BE2C (cell line): ENCODE measurements around the gene IQSEC1.

Experiments used
- DNase-seq: peaks from one replicate; pipeline ENCODE4 v3.0.0-alpha.2; 2020
- H3K27me3 ChIP-seq: fragments of 250-450 bp; sonication (Bioruptor Pico); 2 replicates; pipeline ENCODE4 v1.5.1; 2020; ENCODE audit warnings: mild to moderate bottlenecking
- H3K36me3 ChIP-seq: fragments of 250-450 bp; sonication (Bioruptor Pico); 2 replicates; pipeline ENCODE4 v1.5.1; 2020; ENCODE audit warnings: mild to moderate bottlenecking
- H3K4me1 ChIP-seq: fragments of 250-450 bp; sonication (Bioruptor Pico); 2 replicates; pipeline ENCODE4 v1.5.1; 2020
- H3K4me3 ChIP-seq: 2 replicates; pipeline ENCODE4 v1.5.1; 2011; ENCODE audit warnings: low read depth, low read length
- H3K9me3 ChIP-seq: fragments of 250-450 bp; sonication (Bioruptor Pico); 2 replicates; pipeline ENCODE4 v1.5.1; 2020
- TF ChIP-seq, protein P1 (sequence below): IDR thresholded peaks from 2 replicates; pipeline ENCODE4 v1.5.1; 2012; ENCODE audit warnings: mild to moderate bottlenecking, low read depth, low read length

Gene IQSEC1

DNA sequence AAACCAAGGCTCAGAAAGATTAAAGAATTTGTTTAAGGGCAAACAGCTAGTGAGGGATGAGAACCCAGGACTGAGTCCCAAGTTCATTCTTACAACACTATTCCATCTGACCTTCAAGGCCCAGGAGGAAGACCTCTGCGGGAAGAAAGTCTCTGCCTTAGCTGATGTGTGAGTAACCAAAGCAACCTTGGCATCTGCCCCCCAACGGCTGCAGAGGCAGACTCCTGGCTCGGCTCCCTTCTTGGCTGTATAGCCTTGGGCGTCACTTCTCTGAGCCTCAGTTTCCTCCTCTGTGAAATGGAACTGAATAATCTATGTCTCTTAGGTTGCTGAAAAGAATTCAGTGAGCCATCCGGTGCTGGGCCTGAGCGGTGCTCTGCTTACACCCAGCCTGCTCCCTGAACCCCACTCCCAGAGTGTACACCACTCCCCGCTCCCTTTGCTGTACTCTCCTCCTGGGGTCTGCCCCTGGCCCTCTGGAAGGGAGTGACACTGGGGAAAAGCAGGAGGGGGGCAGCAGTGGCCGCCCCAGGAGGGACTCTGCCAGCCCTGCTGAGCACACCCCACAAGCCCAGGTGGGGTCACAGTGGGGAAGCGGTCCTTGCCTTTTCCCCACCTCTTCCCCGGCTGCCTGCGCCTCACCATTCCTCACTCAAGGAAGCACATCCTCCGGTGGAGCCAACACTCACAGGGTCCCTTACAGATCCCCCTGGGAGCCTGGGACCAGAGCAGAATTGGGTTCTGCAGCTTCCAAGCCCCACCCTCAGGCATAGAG lies 97.3 kb downstream of the IQSEC1 start:
- H3K36me3 ChIP-seq, result no peaks in the 10 kb centered on the region
- DNase-seq, result no peak
- no peak overlapping the region for H3K4me3 ChIP-seq
- H3K9me3 ChIP-seq, result no peaks in the 10 kb centered on the region
- H3K4me1 ChIP-seq, result no peaks in the 10 kb centered on the region
- no peaks in the 10 kb centered on the region for H3K27me3 ChIP-seq
- TF ChIP-seq, protein P1, sequence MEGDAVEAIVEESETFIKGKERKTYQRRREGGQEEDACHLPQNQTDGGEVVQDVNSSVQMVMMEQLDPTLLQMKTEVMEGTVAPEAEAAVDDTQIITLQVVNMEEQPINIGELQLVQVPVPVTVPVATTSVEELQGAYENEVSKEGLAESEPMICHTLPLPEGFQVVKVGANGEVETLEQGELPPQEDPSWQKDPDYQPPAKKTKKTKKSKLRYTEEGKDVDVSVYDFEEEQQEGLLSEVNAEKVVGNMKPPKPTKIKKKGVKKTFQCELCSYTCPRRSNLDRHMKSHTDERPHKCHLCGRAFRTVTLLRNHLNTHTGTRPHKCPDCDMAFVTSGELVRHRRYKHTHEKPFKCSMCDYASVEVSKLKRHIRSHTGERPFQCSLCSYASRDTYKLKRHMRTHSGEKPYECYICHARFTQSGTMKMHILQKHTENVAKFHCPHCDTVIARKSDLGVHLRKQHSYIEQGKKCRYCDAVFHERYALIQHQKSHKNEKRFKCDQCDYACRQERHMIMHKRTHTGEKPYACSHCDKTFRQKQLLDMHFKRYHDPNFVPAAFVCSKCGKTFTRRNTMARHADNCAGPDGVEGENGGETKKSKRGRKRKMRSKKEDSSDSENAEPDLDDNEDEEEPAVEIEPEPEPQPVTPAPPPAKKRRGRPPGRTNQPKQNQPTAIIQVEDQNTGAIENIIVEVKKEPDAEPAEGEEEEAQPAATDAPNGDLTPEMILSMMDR, result no peak

DNA sequence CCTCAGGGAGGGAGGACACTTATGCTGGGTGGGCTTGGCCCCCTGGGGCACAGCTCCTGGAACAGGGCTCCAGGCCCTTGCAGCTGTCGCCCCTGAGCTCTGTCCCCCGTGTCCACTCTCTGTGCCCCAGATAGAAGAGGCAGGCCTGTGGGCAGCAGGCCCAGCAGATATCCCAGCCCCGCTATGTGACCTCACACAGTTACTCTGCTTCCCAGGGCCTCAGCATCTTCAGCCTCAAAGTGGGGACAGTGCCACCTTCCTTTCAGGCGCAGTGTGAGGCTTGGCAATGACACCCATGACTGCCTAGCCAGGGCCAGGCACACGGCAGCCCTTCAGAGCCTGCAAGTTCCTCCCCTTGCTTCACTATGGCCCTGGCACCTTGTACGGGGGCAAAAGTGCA lies 98.4 kb downstream of the IQSEC1 start:
- Histone ChIP-seq H3K4me3 (no peak overlapping the region), H3K36me3 (no peaks in the 10 kb centered on the region), H3K9me3 (no peaks in the 10 kb centered on the region), H3K4me1 (no peaks in the 10 kb centered on the region), H3K27me3 (no peaks in the 10 kb centered on the region)
- no peak for DNase-seq
- TF ChIP-seq, protein P1, result no peak

DNA sequence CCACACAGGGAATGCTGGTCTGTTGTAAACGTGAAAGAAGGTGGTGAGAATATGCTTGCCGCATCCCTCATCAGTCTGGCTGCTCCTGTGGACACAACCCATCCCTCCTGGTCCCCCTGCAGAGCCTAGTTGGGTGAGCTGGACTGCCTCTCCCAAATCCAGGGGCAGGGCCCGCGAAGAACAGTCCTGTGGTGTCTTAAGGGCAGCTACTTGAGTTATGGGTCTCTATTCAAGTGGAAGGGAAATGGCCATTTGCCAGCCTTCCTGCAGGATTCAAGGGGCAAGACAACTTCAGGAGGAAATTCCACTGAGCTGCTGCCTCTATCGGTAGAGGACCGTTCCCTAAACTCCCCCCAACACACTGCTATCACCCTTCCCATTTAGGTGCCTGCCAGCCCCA lies 98.9 kb downstream of the IQSEC1 start:
- Histone ChIP-seq H3K36me3 (no peaks in the 10 kb centered on the region), H3K4me1 (no peaks in the 10 kb centered on the region), H3K27me3 (no peaks in the 10 kb centered on the region), H3K4me3 (no peak overlapping the region), H3K9me3 (no peaks in the 10 kb centered on the region)
- DNase-seq, result no peak
- TF ChIP-seq, protein P1, result no peak

DNA sequence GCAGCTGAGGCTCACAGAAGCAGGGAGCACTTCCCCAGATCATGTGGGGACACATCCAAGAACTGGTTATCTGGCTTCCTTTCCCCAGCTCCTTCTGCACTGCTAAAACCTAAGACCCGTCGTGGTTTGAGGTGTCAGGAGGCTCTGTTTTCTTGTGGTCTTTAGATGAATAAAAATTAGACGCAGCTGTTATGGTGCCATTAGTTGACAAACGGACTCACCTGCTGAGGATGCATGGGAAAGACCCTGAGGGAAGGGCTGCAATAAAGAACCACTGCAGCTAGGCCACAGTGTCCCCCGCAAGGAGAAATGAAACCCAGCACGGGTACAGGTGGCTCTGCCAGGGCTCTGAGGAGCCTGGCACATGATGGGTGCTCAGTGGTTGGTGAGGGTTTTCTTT lies 99.4 kb downstream of the IQSEC1 start:
- H3K36me3 ChIP-seq, result no peaks in the 10 kb centered on the region
- no peaks in the 10 kb centered on the region for H3K27me3 ChIP-seq
- H3K4me3 ChIP-seq, result no peak overlapping the region

DNA sequence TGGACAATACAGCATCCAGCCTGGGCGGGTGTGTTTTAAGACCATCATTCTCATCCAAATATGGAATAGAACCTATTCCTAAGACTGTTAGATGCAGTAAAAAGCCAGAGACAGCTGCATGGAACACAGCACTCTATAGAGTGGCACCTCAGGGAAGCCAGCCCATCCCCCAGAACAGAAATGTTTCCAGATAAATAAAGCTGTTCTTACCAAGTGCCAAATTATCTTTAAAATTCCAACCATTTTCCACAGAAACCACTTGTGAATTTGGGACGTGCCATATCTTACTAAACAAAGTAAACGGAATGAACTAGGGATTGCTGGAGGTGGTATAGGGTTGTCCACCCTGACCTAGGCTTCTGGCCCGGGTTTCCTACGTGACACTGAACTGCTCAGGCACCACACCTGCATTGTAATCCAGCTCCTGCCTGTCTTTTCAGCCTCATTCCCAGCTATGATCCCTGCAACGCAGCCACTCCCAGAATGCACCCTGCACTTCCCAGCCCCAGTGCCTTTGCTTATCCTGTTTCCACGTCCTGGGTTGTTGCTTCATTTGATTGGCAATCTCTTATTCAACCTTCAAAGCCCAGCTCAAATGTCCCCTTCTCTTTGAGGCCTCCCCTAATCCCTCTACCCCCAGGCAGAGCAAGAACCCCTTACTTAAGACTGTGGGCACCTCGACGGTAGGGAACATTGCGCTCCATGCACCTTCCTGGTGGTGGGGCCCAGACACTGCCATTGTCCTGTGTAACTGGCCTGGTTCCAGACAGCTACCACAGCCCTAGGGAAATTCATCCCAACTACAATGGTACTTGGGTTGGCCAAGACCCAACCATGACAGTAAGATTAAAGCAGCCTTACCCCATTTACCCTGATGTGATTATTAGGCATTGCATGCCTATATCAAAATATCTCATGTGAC lies 100.2 kb downstream of the IQSEC1 start:
- no peaks in the 10 kb centered on the region for H3K27me3 ChIP-seq
- 0 out of 2 replicates have a peak, but pooled peaks cover 1% of the 10 kb centered on the region for H3K4me1 ChIP-seq
- TF ChIP-seq, protein P1, result no peak
- no peak for DNase-seq
- no peak overlapping the region for H3K4me3 ChIP-seq
- H3K36me3 ChIP-seq, result no peaks in the 10 kb centered on the region
- no peaks in the 10 kb centered on the region for H3K9me3 ChIP-seq

More for the DNA sequence above, 99.4 kb downstream of the IQSEC1 start:
- no peaks in the 10 kb centered on the region for H3K4me1 ChIP-seq
- H3K9me3 ChIP-seq, result no peaks in the 10 kb centered on the region
- TF ChIP-seq, protein P1, result no peak
- DNase-seq, result no peak
